ENCODE measurements around the gene MICAL3. TPM values are rescaled to one million over a fixed set of nuclear protein-coding genes. Genes with fewer than 3 reads are reported as not detected.

MICAL3 gene
- total and polyA plus RNA-seq, 9 of the 15 experiments (the other 6 are each of a cell fraction or from before 2014, with no cell fraction given) = 0.53 to 32.1 (median 12.3) TPM

DNA sequence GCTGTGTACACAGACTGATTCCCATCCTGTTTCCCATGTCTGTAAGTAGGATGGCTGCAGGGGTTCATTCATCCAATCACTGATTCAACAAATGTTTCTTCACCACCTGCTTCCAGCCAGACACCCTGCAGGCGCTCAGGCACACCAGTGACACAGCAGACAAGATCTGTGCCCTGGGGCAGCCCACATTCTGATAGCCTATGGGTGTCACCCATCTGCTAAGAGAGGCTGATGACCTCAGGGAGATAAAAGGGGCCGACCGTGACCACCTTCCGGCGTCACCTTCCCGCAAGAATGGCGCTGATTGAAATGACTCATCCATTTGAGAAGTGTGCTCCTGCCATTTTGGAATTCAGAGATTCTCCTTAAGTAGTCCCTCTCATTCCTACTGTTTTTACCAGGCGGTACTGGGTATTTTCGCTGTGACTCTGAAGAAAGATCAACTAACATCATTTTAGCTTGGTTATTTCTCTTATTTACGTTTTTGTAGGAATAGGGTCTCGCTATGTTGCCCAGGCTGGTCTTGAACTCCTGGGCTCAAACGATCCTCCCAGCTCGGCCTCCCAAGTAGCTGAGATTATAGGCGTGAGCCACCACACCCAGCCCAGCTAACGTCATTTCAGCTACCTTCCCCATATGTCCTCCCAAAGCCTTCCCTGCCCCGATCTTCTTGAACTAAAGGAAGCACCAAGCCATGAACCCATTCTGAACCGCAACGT, 176.8 kb downstream of the MICAL3 start (continued):
- peak; percentile 93 for TF ChIP-seq JUND (IDR thresholded peaks at IDR 0.05; ENCODE audit: borderline replicate concordance, low read depth, low read length)
- peak; percentile 92; the same call in 2 of the 3 replicates for TF ChIP-seq JUND (tag; IDR thresholded peaks at IDR 0.05; ENCODE audit: borderline replicate concordance, low read depth, low read length)
- 0 out of 2 replicates have a peak, but pooled peaks have one; percentile 23 for TF ChIP-seq RNF2 (IDR thresholded peaks at IDR 0.05)
- TF ChIP-seq TCF7L2 (IDR thresholded peaks at IDR 0.05; ENCODE audit: low read depth, low read length) = peak; percentile 88
- TF ChIP-seq DNMT1 (IDR thresholded peaks at IDR 0.05) = no peak
- peak; percentile 50; the same call in 1 of the 2 replicates for TF ChIP-seq BACH1 (tag; IDR thresholded peaks at IDR 0.05)
- TF ChIP-seq HDAC2 (IDR thresholded peaks at IDR 0.05) = peak; percentile 55; the same call in 1 of the 2 replicates
- TF ChIP-seq, protein P1, sequence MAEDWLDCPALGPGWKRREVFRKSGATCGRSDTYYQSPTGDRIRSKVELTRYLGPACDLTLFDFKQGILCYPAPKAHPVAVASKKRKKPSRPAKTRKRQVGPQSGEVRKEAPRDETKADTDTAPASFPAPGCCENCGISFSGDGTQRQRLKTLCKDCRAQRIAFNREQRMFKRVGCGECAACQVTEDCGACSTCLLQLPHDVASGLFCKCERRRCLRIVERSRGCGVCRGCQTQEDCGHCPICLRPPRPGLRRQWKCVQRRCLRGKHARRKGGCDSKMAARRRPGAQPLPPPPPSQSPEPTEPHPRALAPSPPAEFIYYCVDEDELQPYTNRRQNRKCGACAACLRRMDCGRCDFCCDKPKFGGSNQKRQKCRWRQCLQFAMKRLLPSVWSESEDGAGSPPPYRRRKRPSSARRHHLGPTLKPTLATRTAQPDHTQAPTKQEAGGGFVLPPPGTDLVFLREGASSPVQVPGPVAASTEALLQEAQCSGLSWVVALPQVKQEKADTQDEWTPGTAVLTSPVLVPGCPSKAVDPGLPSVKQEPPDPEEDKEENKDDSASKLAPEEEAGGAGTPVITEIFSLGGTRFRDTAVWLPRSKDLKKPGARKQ (CRISPR knock-in tag; IDR thresholded peaks at IDR 0.05) = no peak
- TF ChIP-seq, protein P2, sequence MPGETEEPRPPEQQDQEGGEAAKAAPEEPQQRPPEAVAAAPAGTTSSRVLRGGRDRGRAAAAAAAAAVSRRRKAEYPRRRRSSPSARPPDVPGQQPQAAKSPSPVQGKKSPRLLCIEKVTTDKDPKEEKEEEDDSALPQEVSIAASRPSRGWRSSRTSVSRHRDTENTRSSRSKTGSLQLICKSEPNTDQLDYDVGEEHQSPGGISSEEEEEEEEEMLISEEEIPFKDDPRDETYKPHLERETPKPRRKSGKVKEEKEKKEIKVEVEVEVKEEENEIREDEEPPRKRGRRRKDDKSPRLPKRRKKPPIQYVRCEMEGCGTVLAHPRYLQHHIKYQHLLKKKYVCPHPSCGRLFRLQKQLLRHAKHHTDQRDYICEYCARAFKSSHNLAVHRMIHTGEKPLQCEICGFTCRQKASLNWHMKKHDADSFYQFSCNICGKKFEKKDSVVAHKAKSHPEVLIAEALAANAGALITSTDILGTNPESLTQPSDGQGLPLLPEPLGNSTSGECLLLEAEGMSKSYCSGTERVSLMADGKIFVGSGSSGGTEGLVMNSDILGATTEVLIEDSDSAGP (CRISPR knock-in tag; IDR thresholded peaks at IDR 0.05) = no peak
- TF ChIP-seq SNRNP70 (optimal IDR thresholded peaks at IDR 0.05; ENCODE audit: low read depth, low read length) = no peak
- TF ChIP-seq NR2C1 (IDR thresholded peaks at IDR 0.05) = peak; percentile 20; the same call in 1 of the 2 replicates
- peak; percentile 73 for TF ChIP-seq NR2C1 (tag; IDR thresholded peaks at IDR 0.05)
- TF ChIP-seq DPF2 (IDR thresholded peaks at IDR 0.05) = 0 out of 2 replicates have a peak, but pooled peaks have one; percentile 64
- TF ChIP-seq TBL1XR1 (IDR thresholded peaks at IDR 0.05; ENCODE audit: low read length in 2 of 2) = 0 out of 4 replicates have a peak, but pooled peaks of 1 of the 2 experiments have one; percentile 31
- no peak for TF ChIP-seq NR2C2 (CRISPR knock-in tag; IDR thresholded peaks at IDR 0.05)
- peak; percentile 84 for TF ChIP-seq NR2C2 (tag; IDR thresholded peaks at IDR 0.05)
- TF ChIP-seq, protein P3, sequence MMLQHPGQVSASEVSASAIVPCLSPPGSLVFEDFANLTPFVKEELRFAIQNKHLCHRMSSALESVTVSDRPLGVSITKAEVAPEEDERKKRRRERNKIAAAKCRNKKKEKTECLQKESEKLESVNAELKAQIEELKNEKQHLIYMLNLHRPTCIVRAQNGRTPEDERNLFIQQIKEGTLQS (IDR thresholded peaks at IDR 0.05) = peak; percentile 94
- TF ChIP-seq, protein P3 (CRISPR knock-in tag; conservative IDR thresholded peaks at IDR 0.05) = peak; percentile 75; the same call in 1 of the 2 replicates
- TF ChIP-seq MCM3 (IDR thresholded peaks at IDR 0.05) = no peak
- 0 out of 2 replicates have a peak, but pooled peaks have one; percentile 25 for TF ChIP-seq LEF1 (IDR thresholded peaks at IDR 0.05)
- peak; percentile 23; the same call in 1 of the 2 replicates for TF ChIP-seq C11orf30 (IDR thresholded peaks at IDR 0.05; ENCODE audit: low read depth)
- TF ChIP-seq, protein P4, sequence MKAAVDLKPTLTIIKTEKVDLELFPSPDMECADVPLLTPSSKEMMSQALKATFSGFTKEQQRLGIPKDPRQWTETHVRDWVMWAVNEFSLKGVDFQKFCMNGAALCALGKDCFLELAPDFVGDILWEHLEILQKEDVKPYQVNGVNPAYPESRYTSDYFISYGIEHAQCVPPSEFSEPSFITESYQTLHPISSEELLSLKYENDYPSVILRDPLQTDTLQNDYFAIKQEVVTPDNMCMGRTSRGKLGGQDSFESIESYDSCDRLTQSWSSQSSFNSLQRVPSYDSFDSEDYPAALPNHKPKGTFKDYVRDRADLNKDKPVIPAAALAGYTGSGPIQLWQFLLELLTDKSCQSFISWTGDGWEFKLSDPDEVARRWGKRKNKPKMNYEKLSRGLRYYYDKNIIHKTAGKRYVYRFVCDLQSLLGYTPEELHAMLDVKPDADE (conservative IDR thresholded peaks at IDR 0.05; ENCODE audit: control insufficient read depth, low read depth, low read length) = no peak
- peak; percentile 71; a peak in 3 of 4 replicates for TF ChIP-seq TEAD1 (CRISPR knock-in tag; IDR thresholded peaks at IDR 0.05)

Data from K562 (cell line).